GM19099 (cell line): Measurements from ENCODE around the gene INSL3.

ENCODE experiments used
- POLR2A ChIP-seq: IDR thresholded peaks from 3 replicates; pipeline ENCODE4 v1.6.1; 2011; ENCODE audit warnings: low read depth; ENCODE audit not compliant: insufficient read length; ENCODE audit errors: extremely low read depth

Gene INSL3

GRCh38 chr19:17821190-17821589 is at the start of gene INSL3:
Gene INSL3 (minus strand): TSS chr19:17821519. CDS start chr19:17821506, 13 bp downstream.
- TF ChIP-seq POLR2A = no peak

GRCh38 chr19:17869114-17869608 is 47.8 kb upstream of the INSL3 start:
- TF ChIP-seq POLR2A = no peak

GRCh38 chr19:17868669-17869068 is 47.4 kb upstream of the INSL3 start:
- no peak for TF ChIP-seq POLR2A

- no peak for TF ChIP-seq POLR2A
These were observed 45.7 kb upstream of the INSL3 start for GRCh38 chr19:17866964-17867486.

GRCh38 chr19:17866312-17866963 is 45.1 kb upstream of the INSL3 start:
- TF ChIP-seq POLR2A = no peak

- peak; percentile 54 for TF ChIP-seq POLR2A
These were observed 44.3 kb upstream of the INSL3 start for GRCh38 chr19:17865364-17866311.

GRCh38 chr19:17863520-17864182 is 42.3 kb upstream of the INSL3 start:
- TF ChIP-seq POLR2A = no peak

- no peak for TF ChIP-seq POLR2A
These were observed 41.6 kb upstream of the INSL3 start for GRCh38 chr19:17862711-17863519.

- peak; percentile 18 for TF ChIP-seq POLR2A
These were observed 40.5 kb upstream of the INSL3 start for GRCh38 chr19:17861542-17862402.

- no peak for TF ChIP-seq POLR2A
These were observed 39.7 kb upstream of the INSL3 start for GRCh38 chr19:17860993-17861360.

GRCh38 chr19:17860331-17860992 is 39.1 kb upstream of the INSL3 start:
- TF ChIP-seq POLR2A = no peak

GRCh38 chr19:17859533-17860330 is 38.4 kb upstream of the INSL3 start, which contains the start of gene RPL18A:
Gene RPL18A (plus strand): TSS chr19:17859910. CDS start chr19:17859957, 47 bp downstream.
- peak; percentile 98 for TF ChIP-seq POLR2A
